ENCODE measurements around the gene OPALIN. TPM values are rescaled to one million over a fixed set of nuclear protein-coding genes. Genes with fewer than 3 reads are reported as not detected.

OPALIN gene, protein sequence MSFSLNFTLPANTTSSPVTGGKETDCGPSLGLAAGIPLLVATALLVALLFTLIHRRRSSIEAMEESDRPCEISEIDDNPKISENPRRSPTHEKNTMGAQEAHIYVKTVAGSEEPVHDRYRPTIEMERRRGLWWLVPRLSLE
- not detected in 2 replicates for total RNA-seq

DNA sequence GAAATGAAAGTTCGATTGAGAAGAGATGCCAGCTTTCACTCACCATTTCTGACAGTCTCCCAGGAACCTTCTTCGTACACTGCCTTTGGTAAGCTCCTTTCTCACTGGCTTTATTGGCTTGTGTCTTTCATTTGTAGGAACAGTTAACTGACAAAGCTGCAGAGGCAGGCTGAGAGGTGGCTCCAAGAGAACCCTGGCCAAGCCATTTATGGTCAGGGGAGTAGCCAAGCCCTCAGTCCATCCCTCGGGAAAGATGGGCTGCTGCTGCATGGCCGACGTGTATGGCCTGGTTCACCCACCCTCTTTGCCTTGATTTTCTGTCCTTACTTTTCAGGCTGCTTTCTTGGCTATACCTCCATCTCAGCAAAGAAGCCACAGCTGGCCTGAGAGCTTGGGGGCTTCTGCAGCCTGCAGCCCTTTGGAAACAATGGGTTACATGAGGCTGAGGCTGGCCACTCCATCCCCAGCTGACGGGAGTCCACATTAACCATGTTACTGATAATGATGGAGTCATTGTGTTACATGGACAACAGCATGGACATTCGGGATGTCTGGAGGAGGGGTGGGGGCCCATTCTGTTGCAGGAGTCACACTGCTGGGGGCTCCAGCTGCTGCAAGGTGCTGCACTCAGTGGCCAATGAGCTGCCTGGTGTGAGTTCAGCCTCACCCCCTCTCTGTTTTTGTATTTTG lies at the start of gene OPALIN:
OPALIN (minus strand) TSS at position 152 of the 690 bp plus-strand sequence; CDS start at position 46, 106 bp downstream.
- no peak for DNase-seq (ENCODE audit: low read depth)
- TF ChIP-seq, protein P1, sequence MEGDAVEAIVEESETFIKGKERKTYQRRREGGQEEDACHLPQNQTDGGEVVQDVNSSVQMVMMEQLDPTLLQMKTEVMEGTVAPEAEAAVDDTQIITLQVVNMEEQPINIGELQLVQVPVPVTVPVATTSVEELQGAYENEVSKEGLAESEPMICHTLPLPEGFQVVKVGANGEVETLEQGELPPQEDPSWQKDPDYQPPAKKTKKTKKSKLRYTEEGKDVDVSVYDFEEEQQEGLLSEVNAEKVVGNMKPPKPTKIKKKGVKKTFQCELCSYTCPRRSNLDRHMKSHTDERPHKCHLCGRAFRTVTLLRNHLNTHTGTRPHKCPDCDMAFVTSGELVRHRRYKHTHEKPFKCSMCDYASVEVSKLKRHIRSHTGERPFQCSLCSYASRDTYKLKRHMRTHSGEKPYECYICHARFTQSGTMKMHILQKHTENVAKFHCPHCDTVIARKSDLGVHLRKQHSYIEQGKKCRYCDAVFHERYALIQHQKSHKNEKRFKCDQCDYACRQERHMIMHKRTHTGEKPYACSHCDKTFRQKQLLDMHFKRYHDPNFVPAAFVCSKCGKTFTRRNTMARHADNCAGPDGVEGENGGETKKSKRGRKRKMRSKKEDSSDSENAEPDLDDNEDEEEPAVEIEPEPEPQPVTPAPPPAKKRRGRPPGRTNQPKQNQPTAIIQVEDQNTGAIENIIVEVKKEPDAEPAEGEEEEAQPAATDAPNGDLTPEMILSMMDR (conservative IDR thresholded peaks at IDR 0.05; ENCODE audit: low read depth, low read length): no peak
- no peak within 1 kb of the TSS for H3K4me3 ChIP-seq (ENCODE audit: low read depth, low read length)

DNA sequence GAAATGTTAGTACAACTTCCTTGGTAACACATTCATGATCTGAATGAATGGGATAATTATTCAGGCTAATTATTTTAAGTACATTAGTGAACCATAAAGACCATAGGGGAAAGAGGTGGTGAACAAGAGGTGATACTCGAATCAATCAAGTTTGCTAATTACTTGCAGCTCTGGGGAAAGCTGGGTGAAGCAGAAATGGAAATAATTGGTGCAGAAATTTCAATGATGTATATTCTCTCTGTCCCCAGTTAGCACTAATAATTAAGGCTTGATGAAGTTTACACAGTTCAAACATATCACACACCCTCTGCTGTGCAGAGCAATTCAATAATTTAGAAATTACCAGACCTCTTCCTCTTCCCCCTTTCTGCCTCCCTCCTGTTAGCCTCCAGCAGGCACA lies 49.4 kb upstream of the OPALIN start:
- DNase-seq (ENCODE audit: low read depth): no peak
- H3K4me3 ChIP-seq (ENCODE audit: low read depth, low read length): no peak overlapping the region
- TF ChIP-seq, protein P1 (conservative IDR thresholded peaks at IDR 0.05; ENCODE audit: low read depth, low read length): no peak

DNA sequence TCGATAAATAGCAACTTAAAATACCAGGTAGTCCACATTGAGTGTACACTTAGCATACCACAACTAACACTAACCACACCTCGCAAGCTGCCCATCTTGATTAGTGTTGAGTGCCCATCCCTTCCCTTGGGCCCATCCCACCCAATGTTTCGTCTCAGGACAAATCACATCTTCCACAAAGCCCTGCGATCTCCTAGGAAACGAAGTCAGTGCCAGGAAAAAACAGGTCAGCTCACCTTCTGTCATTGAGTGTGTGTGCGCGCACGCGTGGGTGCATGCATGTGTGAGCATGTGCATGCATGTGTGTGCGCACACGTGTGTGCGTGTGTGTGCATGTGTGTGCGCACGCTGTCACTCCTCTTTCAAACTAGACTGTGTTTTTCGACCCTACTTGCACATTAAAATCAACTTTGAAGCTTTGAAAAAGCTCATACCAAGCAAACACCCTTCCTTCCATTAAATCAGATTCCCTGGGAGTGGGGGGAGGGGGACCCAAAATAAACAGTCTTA lies 48.8 kb upstream of the OPALIN start:
- TF ChIP-seq, protein P1 (conservative IDR thresholded peaks at IDR 0.05; ENCODE audit: low read depth, low read length): no peak
- DNase-seq (ENCODE audit: low read depth): no peak
- no peak overlapping the region for H3K4me3 ChIP-seq (ENCODE audit: low read depth, low read length)

DNA sequence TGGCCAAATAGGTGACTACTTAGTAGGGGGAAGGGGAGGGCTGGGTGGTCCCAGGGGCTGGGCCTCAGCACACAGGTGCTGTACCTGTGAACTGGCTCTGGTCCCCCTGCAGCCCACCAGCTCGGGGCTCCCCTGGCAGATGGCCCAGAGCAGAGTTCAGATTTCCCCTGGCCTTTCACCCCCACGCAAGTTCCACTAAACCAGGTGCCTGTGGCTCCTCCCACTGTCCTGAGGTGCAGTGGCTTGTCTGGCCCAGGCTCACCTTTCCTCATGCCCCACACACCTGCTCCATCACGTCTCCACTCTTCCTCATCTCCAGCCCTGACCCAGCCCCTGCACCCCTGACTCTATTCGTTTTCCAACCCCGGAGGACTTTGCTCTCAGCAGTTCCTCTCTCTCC lies 47.3 kb upstream of the OPALIN start:
- no peak for DNase-seq (ENCODE audit: low read depth)
- no peak overlapping the region for H3K4me3 ChIP-seq (ENCODE audit: low read depth, low read length)
- TF ChIP-seq, protein P1 (conservative IDR thresholded peaks at IDR 0.05; ENCODE audit: low read depth, low read length): no peak

DNA sequence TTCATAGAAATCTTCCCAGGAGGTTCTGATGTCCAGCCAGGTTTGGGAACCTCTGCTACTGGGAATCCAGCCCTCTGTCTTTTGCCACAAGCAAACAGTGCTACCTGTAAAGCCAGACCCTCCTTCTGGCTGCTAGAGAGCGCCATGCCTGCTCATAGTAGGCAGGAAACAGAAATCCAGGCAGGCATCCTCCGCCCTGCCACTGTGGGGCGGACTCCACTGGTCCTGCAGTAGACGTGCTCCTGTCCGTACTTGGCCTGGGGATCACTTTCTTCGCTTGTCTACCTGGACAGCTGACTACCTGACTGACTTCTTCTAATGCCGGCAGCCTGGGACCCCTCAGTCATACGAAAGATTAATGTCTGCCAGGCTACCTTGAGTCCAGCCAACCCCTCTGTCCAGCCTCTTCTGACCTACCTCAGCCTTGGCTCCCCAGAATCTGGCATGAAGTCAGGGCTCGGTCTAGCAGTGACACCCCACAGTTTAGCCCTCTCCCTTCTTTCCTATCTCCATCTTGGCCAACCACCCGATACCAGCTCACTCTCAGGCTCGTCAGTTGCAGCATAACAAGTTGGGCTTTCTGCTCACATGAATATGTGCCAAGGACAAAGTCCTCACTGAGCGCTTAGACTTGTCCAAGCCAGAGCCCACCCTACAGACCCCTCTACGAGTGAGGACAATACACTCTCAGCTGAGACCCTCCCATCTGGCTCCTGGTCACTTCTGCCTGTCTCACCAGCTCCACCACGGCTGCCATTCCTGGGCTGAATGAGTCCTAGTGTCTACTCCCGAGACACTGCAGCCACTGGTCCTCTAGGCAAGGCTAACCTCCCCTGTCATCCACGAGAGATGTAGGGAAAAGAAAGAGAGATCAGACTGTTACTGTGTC lies 43.9 kb upstream of the OPALIN start:
- no peak for DNase-seq (ENCODE audit: low read depth)
- H3K4me3 ChIP-seq (ENCODE audit: low read depth, low read length): no peak overlapping the region
- TF ChIP-seq, protein P1 (conservative IDR thresholded peaks at IDR 0.05; ENCODE audit: low read depth, low read length): no peak

DNA sequence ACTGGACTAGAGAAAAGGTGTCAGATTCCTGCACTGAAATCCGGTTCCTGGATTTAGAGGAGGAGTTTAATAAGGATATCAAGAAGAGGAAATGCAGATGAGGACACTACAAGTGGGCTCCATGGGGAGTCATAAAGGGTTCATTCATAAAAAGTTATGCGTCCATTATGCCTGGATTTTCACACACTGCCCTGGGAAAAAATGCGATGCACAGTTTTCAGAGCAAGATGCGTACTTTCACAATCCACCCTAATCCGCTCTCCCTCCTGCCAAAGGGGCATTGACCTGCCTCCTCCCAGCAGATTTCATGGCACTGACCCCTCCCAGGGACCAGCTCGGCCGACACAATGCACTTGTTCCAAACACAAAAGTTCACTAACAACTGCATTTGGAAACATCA lies 42.2 kb upstream of the OPALIN start:
- no peak for DNase-seq (ENCODE audit: low read depth)
- H3K4me3 ChIP-seq (ENCODE audit: low read depth, low read length): no peak overlapping the region
- TF ChIP-seq, protein P1 (conservative IDR thresholded peaks at IDR 0.05; ENCODE audit: low read depth, low read length): no peak
